ENCODE measurements around the gene ALMS1.

GRCh38 chr2:73654175-73654574 lies 268.5 kb downstream of the ALMS1 start:
- TF ChIP-seq CTCF (IDR thresholded peaks at IDR 0.05; ENCODE audit: insufficient read depth, low read length, poor library complexity, severe bottlenecking) (no peak), EZH2phosphoT487 (conservative IDR thresholded peaks at IDR 0.05; ENCODE audit: low read length) (no peak)
